ENCODE measurements around the gene GRIN2A. TPM values are rescaled to one million over a fixed set of nuclear protein-coding genes. Genes with fewer than 3 reads are reported as not detected.

Gene GRIN2A
- total RNA-seq, 2 experiments from 2014 or later, result not detected

DNA sequence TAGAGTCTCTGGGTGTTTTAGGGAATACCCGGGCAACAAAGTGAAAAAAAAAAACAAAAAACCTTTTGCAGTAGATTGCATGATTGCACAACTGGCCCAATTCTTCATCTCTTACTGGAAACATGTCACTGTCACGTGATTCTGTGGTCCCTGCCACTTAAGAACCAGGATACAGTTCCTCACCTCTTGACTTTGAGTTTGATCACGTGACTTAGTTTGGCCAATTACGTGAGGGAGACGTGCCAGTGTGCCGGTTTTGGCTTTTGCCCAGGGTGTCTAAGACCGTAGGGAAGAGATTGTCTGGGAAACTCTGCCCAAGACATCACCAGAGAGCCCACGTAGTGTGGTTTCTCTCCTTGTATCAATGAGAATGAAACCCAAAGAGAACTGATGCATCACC, 88.7 kb downstream of the GRIN2A start:
- CTCF ChIA-PET, result no interaction called here

GRCh38 chr16:10090816-10091215, 91.4 kb downstream of the GRIN2A start:
- no peaks in the 10 kb centered on the region for H3K9me3 Mint-ChIP-seq
- H3K27me3 Mint-ChIP-seq, result peaks cover 2% of the 10 kb centered on the region
- no peak overlapping the region for H3K27ac Mint-ChIP-seq
- intact Hi-C loops (cut with micrococcal nuclease), result no loop called here
- ChIA-PET CTCF (no interaction called here), POLR2A (no interaction called here)
- DNase-seq, result no peak
- H3K4me1 Mint-ChIP-seq (ENCODE audit: low read depth), result no peaks in the 10 kb centered on the region
- H3K4me3 Mint-ChIP-seq, result no peak overlapping the region
- no peaks in the 10 kb centered on the region for H3K36me3 Mint-ChIP-seq

More for the DNA sequence above, 88.7 kb downstream of the GRIN2A start:
- Mint-ChIP-seq H3K36me3 (no peaks in the 10 kb centered on the region), H3K4me1 (ENCODE audit: low read depth) (no peaks in the 10 kb centered on the region), H3K4me3 (no peak overlapping the region), H3K27me3 (peaks cover 2% of the 10 kb centered on the region), H3K9me3 (no peaks in the 10 kb centered on the region), H3K27ac (no peak overlapping the region)
- POLR2A ChIA-PET, result no interaction called here
- DNase-seq, result no peak
- intact Hi-C loops (cut with micrococcal nuclease), result no loop called here

DNA sequence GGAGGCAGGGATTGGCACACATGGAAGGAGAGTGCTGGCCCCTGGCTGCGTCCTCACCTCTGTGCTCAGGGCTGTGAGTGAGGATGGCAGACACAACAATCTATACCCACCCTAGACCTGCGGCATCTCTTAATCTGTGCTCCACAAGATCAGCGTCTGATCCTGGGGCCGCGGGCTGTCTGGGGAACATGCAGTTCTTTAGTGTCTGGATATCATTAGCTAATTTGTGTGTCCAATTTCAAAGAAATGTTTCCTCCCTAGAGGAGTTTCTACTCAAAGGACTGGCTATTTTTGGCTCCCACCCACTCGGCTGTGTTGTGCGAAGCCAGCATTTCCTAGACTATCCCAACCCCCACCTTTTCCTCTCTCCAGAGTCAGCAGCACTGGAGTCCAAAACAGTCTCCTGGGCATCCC, 93.8 kb downstream of the GRIN2A start:
- DNase-seq, result no peak
- Mint-ChIP-seq H3K4me1 (ENCODE audit: low read depth) (no peaks in the 10 kb centered on the region), H3K4me3 (no peak overlapping the region), H3K27me3 (peaks cover 2% of the 10 kb centered on the region), H3K9me3 (no peaks in the 10 kb centered on the region), H3K27ac (no peak overlapping the region), H3K36me3 (no peaks in the 10 kb centered on the region)
- ChIA-PET CTCF (no interaction called here), POLR2A (no interaction called here)
- intact Hi-C loops (cut with micrococcal nuclease), result no loop called here

- Mint-ChIP-seq H3K27ac (no peak overlapping the region), H3K9me3 (no peaks in the 10 kb centered on the region), H3K27me3 (peaks cover 2% of the 10 kb centered on the region), H3K36me3 (no peaks in the 10 kb centered on the region), H3K4me3 (no peak overlapping the region), H3K4me1 (ENCODE audit: low read depth) (no peaks in the 10 kb centered on the region)
- intact Hi-C loops (cut with micrococcal nuclease), result no loop called here
- DNase-seq, result no peak
- ChIA-PET POLR2A (no interaction called here), CTCF (no interaction called here)
Observed at GRCh38 chr16:10087151-10087550, 95.1 kb downstream of the GRIN2A start.

GRCh38 chr16:10086620-10087019, 95.6 kb downstream of the GRIN2A start:
- Mint-ChIP-seq H3K4me1 (ENCODE audit: low read depth) (no peaks in the 10 kb centered on the region), H3K36me3 (no peaks in the 10 kb centered on the region), H3K9me3 (peaks cover 2% of the 10 kb centered on the region), H3K27ac (no peak overlapping the region), H3K4me3 (no peak overlapping the region), H3K27me3 (peaks cover 2% of the 10 kb centered on the region)
- POLR2A ChIA-PET, result no interaction called here
- intact Hi-C loops (cut with micrococcal nuclease), result no loop called here
- no peak for DNase-seq
- CTCF ChIA-PET, result no interaction called here

DNA sequence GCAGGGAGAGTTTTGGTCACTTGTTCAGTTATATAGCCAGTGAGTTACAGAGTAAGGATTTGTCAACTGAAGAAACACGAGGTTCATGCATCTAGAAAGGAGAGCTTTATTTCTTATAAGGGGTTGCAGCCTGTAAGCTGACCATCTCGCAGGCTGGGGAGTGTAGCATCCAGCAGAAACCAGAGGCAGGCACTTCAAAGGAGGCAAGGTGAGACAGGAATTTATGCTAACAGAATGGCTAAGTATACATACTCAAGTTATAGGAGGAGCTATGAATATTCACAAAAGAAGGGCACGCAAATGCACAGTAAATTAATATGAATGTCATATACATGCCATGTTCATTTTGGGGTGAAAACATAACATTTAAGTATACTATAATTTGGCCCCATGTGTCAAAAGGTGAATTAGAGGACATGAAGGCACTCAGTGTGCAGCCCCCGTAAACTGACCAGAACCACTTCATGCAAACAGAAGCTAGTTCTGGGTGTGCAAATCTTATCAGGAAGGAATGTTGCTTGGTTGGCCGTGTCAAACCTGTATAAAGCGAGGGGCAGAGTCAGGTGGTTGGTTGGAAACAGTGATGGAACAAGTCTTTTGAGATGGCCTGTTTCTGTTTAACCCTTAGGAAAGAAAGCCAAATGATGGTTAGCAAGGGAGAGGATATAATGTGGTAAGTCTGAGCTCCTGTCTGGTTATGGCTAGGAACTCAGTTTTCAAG, 97.0 kb downstream of the GRIN2A start:
- Mint-ChIP-seq H3K27ac (no peak overlapping the region), H3K4me3 (no peak overlapping the region), H3K27me3 (peaks cover 2% of the 10 kb centered on the region), H3K36me3 (no peaks in the 10 kb centered on the region), H3K9me3 (peaks cover 2% of the 10 kb centered on the region), H3K4me1 (ENCODE audit: low read depth) (no peaks in the 10 kb centered on the region)
- ChIA-PET POLR2A (no interaction called here), CTCF (no interaction called here)
- DNase-seq, result no peak
- intact Hi-C loops (cut with micrococcal nuclease), result no loop called here

- ChIA-PET CTCF (no interaction called here), POLR2A (no interaction called here)
- DNase-seq, result no peak
- H3K4me3 Mint-ChIP-seq, result no peak overlapping the region
- peaks cover 2% of the 10 kb centered on the region for H3K9me3 Mint-ChIP-seq
- no peaks in the 10 kb centered on the region for H3K4me1 Mint-ChIP-seq (ENCODE audit: low read depth)
- H3K36me3 Mint-ChIP-seq, result no peaks in the 10 kb centered on the region
- intact Hi-C loops (cut with micrococcal nuclease), result no loop called here
- H3K27me3 Mint-ChIP-seq, result no peaks in the 10 kb centered on the region
- H3K27ac Mint-ChIP-seq, result no peak overlapping the region
Observed at GRCh38 chr16:10083301-10083700, 98.9 kb downstream of the GRIN2A start.

- no peaks in the 10 kb centered on the region for H3K4me1 Mint-ChIP-seq (ENCODE audit: low read depth)
- no peak for DNase-seq
- intact Hi-C loops (cut with micrococcal nuclease), result no loop called here
- POLR2A ChIA-PET, result no interaction called here
- CTCF ChIA-PET, result no interaction called here
- H3K9me3 Mint-ChIP-seq, result peaks cover 2% of the 10 kb centered on the region
- H3K27me3 Mint-ChIP-seq, result no peaks in the 10 kb centered on the region
- no peaks in the 10 kb centered on the region for H3K36me3 Mint-ChIP-seq
- no peak overlapping the region for H3K4me3 Mint-ChIP-seq
- no peak overlapping the region for H3K27ac Mint-ChIP-seq
Observed at GRCh38 chr16:10081201-10081940, 100.9 kb downstream of the GRIN2A start.

DNA sequence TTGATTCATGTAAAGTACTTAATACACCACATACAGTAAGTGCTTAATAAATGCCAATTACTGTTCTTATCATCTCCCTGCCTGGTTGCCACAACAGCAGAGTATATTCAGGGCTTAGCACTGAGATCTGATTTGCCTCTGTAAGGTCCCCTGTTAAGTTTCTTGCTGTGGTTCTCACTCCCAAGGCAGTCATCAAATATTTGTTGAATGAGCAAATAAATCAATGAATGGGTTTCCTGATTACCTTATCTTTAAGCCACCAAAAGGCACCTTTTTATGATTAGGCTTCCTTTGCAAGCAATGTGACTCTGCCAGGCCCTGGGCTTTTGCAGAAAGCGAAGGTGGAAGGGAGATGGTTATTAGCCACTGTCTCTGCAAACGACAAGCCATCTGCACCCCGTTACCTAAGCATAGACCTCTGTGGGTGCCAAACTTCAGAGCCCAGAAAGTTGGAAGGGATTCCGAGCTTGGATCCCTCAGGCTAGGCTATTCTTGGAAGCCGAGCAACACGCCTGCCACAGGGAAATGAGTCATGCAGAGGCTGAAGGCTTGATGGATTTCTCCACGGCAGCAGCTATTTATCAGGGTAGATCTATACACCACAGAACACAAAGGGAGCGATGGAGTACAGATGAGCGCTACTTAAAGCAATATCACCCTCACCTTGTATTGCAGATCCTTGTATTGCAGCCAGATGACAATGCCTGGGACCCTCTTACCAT, 102.0 kb downstream of the GRIN2A start:
- Mint-ChIP-seq H3K4me1 (ENCODE audit: low read depth) (no peaks in the 10 kb centered on the region), H3K36me3 (no peaks in the 10 kb centered on the region), H3K27ac (no peak overlapping the region), H3K9me3 (peaks cover 2% of the 10 kb centered on the region), H3K27me3 (no peaks in the 10 kb centered on the region), H3K4me3 (no peak overlapping the region)
- POLR2A ChIA-PET, result no interaction called here
- DNase-seq, result no peak
- intact Hi-C loops (cut with micrococcal nuclease), result no loop called here
- CTCF ChIA-PET, result no interaction called here

DNA sequence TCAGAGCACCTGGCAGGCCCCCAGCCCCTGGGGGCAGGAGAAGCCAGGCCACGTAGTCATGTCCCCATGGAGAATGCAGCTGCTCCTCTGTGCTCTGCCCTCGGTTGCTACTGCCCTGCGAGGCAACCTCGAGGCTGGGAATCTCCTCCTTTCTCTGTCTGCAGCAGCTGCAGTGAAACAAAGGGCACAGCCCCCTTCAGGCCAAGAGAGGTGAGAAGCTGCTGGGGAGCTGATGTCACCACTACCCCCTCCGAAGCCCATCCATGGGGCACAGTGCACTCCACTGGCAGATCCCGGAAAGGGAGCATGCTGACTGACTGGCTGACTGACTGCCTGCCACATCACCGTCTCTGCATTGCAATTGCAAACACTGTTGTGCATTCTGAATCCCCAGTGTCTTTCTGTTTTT, 103.7 kb downstream of the GRIN2A start:
- Mint-ChIP-seq H3K27me3 (no peaks in the 10 kb centered on the region), H3K27ac (no peak overlapping the region), H3K4me1 (ENCODE audit: low read depth) (no peaks in the 10 kb centered on the region), H3K4me3 (no peak overlapping the region), H3K36me3 (no peaks in the 10 kb centered on the region), H3K9me3 (peaks cover 2% of the 10 kb centered on the region)
- POLR2A ChIA-PET, result no interaction called here
- CTCF ChIA-PET, result no interaction called here
- intact Hi-C loops (cut with micrococcal nuclease), result no loop called here
- DNase-seq, result no peak

GRCh38 chr16:10077861-10078260, 104.4 kb downstream of the GRIN2A start:
- intact Hi-C loops (cut with micrococcal nuclease), result no loop called here
- no peaks in the 10 kb centered on the region for H3K36me3 Mint-ChIP-seq
- no peak for DNase-seq
- no peaks in the 10 kb centered on the region for H3K4me1 Mint-ChIP-seq (ENCODE audit: low read depth)
- POLR2A ChIA-PET, result no interaction called here
- H3K4me3 Mint-ChIP-seq, result no peak overlapping the region
- no peaks in the 10 kb centered on the region for H3K27me3 Mint-ChIP-seq
- peaks cover 2% of the 10 kb centered on the region for H3K9me3 Mint-ChIP-seq
- CTCF ChIA-PET, result no interaction called here
- no peak overlapping the region for H3K27ac Mint-ChIP-seq

DNA sequence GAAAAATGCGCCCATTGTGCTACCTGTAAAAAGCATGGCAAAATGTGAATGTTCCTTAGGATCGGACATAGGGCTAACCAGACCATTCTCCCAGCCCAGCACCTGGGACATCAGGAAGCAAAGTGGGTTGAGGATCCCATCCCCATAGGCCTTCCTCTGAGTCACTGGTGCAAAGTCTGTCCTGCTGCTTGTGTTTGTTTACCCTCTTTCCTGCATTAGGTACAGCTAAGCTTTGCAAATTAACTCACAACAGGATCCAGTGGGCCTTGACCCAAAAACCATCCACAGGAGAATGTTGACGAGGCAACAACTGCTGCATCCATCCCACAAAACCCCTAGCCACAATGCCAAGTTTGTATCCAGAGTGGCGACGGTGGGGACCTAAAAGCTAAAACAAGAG, 106.2 kb downstream of the GRIN2A start:
- DNase-seq, result no peak
- CTCF ChIA-PET, result no interaction called here
- POLR2A ChIA-PET, result no interaction called here
- no peaks in the 10 kb centered on the region for H3K4me1 Mint-ChIP-seq (ENCODE audit: low read depth)
- H3K9me3 Mint-ChIP-seq, result no peaks in the 10 kb centered on the region
- no peaks in the 10 kb centered on the region for H3K36me3 Mint-ChIP-seq
- no peaks in the 10 kb centered on the region for H3K27me3 Mint-ChIP-seq
- H3K4me3 Mint-ChIP-seq, result no peak overlapping the region
- H3K27ac Mint-ChIP-seq, result no peak overlapping the region
- intact Hi-C loops (cut with micrococcal nuclease), result no loop called here

GRCh38 chr16:10070591-10070990, 111.6 kb downstream of the GRIN2A start:
- H3K4me1 Mint-ChIP-seq (ENCODE audit: low read depth), result no peaks in the 10 kb centered on the region
- no peak for DNase-seq
- H3K4me3 Mint-ChIP-seq, result no peak overlapping the region
- intact Hi-C loops (cut with micrococcal nuclease), result no loop called here
- no peaks in the 10 kb centered on the region for H3K9me3 Mint-ChIP-seq
- H3K27ac Mint-ChIP-seq, result no peak overlapping the region
- H3K36me3 Mint-ChIP-seq, result no peaks in the 10 kb centered on the region
- peaks cover 2% of the 10 kb centered on the region for H3K27me3 Mint-ChIP-seq
- POLR2A ChIA-PET, result no interaction called here
- CTCF ChIA-PET, result no interaction called here

Measured in activated CD4-positive, alpha-beta memory T cell treated with anti-CD3 and anti-CD28 coated beads for 36 hours (primary cell).